GM18502 (cell line): ENCODE measurements around the gene BMPER.
A peak's percentile ranks its signal among the peaks of the same experiment; 100 is the strongest.

Experiments used
- ATAC-seq: cut with Tn5 transposase; IDR thresholded peaks from one replicate; pipeline ENCODE4 v1.9.1; 2021; ENCODE audit warnings: mild to moderate bottlenecking; ENCODE audit not compliant: unreplicated experiment, poor library complexity

BMPER gene

DNA sequence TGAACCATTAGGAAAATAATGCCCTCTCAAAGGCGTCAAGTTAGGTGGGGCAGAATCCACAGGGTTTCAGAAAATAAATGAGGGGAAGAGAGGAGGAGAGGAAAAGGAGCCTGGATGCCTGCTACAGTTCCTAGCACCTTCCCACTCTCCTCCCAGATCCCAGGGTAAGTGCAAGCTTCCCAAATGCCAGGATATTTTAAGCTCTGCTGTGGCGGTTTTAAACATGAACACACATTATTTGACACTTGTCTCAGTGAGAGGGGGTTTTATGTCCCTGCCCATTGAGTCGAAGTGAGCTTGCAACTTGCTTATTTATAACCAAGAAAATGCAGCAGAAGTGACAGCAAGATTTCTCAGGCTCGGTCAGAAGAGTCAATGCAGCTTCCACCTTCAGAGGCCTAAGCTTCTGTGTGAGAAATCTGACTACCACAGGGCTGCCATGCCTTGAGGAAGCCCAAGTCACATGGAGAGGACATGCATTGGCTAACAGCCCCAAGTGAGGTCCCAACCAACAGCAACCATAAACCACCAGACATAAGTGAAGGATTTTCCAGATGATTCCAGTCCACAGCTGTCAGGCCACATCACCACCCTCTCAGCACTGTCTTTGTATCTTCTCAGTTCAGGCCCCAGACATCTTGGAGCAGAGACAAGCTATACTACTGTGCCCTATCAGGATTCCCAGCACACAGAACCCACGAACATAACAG lies 17.9 kb upstream of the BMPER start:
- ATAC-seq = no peak

DNA sequence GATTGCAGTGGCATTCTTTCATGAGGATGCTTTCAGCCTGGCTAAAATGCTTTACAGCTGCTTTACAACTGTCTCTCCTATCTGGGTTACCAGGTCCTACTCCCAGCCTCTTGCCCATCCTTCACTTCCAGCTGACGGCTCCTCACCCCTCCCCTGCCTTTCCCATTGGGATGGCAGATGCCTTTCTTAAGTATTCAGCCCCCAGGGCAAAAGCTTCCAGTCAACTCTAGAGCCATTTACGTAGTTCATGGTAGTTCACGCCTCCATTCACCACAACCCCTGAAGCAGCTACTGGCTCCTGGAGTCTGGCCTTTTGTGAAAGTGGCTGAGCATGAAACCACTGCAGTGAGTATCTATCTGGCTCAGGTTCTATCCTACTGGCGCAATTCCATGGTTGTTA lies 17.2 kb upstream of the BMPER start:
- ATAC-seq = no peak

DNA sequence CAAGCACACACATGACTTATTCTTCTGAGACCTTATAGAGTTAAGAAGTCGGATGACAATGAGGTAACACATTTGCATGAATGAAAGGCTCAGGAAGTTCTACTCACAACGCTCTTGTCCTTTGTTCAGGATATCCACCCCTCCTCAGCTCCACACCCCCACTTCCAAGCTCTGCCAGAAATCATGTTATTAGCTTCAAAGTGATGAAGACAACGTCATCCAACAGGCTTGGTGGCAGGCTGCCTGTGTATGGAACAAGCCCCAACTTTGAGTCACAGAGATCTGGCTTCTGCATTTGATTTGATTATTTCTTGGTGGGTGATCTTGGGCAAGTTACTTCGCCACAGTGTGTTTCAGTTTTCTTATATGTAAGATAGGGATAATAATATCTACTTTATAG lies 12.4 kb upstream of the BMPER start:
- ATAC-seq = no peak

DNA sequence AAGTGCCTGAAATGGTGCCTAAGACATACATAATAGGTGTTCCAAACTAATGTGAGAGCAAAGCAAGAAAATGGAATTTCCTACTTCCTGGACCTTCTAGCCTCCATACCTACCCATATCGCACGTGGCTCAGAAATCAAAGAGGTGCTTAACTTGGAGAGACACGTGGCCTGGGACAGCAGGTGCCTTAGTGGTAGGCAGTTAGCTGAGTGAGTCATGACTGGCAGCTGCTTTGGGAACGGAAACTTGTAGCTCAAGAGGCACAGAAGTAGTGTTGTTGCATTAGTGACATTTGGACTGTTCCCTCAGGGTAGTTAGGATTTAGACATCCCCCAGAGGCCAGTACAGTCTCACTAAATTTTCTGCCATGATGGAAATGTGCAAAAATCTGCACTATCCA lies 12.0 kb upstream of the BMPER start:
- ATAC-seq = no peak

DNA sequence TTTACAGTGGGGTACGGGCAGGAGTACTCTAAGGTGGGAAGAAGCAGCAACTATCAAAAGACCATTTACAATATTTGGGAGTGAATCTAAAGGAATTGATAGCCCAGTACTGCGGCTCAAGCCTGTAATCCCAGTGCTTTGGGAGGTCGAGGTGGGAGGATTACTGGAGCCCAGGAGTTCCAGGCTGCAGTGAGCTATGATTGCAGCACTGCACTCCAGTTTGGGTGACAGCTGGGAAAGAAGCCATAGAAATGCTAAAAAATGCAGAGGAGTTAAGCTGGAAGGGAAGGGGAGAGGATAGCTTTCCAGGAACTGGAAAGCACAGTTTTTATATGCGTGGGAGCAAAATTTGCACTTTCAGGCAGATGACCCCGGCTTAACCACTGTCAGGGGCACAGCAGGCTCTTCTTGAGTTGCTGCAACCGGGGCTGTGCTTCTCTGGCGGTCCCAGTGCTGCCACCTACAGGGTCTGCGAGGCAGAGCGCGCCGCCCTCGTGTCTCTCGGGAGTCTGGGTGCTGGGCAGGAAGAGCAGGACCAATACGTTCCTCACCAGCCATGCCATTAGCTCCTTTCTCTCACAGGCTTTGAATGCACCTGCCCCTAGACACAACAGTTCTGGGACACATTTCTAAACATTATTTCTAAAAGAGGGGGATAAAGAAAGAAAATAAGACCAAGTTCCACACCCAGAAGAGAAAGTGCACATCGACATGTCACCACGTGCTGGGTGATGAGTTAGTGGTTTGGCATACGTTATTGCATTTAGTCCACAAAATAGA lies 10.1 kb upstream of the BMPER start:
- ATAC-seq = peak; percentile 99

DNA sequence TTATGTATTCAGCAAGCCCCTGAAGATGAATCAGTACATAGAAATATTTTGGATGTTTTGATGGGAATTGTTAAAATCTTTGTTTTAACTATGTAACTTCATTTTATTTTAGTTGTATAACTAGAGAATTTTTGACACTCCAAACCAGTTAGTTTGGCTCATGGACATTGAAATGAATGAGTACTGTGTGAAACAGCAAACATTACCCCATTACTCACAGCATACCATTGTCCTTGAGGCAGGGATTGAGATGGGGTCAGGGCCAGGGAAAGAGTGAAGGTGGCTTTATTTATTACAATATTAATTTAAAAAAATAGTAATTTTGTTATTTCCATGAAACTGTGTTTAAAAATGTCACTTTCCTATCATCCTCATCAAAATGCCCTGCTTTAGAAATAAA lies 4.8 kb upstream of the BMPER start:
- ATAC-seq = no peak

DNA sequence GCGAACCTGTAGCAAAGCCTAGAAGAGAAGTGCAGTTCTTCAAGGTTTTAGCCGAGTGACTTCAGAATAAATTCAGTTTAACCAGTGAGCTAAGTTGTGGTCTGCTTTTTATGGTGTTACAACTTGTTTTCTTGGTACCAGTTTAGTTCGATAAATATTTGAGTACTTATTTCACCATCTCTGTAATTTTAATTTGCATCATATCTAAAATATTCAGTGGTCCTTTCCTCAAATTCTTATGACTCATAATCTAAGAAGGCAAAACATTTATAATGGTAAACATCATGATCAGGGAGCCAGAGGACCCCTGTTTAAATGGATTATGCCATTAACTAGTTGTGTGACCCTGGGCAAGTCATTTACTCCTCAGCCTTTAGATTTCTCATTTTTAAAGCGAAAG lies 4.1 kb upstream of the BMPER start:
- ATAC-seq = no peak

DNA sequence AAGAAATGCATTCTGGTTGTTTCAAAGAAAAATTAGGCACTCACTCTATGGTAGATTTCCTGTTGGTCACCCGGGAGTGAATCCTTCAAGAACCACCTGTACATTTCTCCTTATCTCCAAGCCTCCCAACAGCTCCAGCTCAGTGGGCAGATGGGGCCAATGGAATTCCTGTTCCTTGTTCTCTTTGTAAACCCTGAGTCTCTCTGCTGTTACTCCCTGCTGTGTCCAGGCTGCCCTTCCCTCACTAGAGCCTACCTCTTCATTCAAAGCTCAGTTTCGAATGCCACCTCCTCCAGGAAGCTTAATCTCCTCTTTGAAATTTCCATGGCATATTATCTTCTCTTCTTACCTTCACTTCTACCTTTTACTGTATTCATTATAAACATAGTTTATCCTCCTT lies 3.5 kb upstream of the BMPER start:
- no peak for ATAC-seq

DNA sequence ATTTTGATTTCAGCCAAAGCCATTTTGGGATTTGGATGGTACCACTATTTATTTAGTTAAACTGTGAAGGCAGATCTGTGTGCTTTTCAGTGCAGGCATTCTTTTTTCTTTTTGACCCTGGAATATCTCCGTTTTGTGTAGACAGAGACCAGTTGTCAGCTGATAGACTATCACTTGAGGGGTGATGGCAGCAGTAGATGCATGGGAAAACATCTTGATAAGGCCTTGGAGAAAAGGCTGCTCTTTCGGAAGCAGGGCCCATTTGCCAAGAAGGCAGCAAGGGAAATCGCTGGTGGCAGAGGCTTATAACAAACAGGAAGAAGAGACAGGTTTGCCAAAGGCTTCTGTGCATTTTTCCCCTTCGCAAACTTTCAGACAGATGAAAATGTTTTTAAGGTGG lies 2.6 kb upstream of the BMPER start:
- no peak for ATAC-seq

DNA sequence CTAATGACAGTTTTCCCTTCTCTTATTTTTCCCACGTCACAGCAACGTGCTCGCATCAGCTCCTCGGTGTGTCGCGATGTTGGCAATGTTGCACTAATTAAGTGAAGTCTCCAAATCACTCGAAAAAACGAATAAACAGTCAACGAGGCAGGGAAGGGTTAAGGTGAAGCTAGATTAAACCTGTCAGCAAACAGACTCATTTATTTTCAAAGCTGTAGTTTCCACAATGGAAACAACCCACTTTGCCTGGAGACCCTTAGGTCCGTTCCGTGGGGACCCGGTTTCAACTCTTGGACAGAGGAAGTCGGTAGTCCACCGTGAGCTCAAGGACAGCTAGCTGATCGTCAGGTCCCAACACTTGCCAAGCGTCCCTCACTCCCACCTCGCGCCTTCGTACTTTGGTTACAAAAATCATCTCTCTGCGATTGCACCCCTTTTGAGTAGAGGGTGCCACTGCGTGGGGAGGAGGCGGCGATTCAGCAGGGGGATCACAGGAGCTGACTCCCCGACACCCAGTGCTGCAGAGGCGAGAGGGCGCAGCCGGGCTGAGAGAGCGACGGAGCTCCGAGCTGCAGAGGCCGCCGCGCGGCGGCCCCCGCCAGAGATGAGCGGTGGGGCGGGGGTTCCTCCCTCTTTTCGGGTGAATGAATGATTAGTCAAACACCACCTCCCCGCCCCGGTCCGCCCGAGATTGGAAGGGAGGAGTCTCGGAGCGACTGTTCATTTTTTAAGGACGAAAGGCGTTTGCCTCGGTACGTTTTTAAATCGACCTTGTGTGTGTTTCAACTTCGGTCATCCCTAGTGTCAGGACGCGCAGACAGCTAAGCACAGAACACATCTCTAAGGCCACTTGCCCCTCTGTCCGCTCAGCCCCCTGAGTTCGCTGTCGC lies 1.3 kb upstream of the BMPER start:
- no peak for ATAC-seq

DNA sequence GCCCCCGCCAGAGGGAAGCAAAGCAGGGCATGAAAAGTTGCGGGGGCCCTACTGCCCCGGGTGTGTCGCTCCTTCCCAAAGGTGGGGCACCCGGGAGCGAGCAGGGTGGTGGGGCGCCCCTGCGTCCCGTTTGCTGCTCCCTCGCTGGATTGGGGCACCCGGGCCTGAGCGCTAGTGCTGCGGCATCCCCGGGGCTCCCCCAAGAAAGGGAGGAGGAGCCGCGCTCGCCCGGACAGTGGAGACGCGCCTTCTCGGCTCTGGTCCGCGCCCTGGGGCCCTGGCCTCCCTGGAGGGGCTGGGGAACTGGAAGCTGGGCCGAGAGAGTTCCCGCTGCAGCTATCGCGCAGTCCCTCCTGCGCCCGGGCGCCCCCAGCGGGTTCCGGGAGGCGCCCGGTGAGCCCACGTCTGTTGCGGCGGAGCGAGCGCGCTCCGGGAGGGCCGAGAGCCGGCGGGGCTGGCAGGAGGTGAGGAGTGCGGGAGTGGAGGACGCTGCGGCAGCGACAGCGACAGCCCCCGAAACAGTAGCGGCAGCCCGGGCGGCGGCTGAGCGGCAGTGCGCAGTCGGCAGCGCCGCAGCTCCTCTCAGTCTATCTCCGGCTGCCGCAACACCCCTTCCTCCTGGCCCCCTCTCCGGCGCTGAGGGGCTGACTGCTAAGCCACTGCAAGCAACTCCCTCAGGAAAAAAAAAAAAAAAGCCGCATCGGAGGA lies 504 bp upstream of the BMPER start:
- ATAC-seq = no peak

DNA sequence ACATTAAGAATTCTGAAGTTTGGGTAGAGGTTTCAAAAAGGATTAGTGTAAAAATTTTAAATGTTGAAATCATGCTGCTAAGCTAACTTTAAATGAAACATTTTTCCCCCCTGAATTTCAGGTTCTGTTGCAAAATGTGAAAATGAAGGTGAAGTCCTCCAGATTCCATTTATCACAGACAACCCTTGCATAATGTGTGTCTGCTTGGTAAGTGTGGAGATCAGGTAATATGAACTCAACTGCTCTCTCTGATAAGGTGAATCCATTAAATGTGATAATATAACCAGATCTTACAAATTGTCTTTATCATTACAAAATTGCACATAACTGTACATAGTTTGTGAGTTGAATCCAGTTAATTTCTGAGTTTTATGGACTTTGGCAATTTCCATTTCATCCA lies 1.4 kb downstream of the BMPER start:
- ATAC-seq = no peak

DNA sequence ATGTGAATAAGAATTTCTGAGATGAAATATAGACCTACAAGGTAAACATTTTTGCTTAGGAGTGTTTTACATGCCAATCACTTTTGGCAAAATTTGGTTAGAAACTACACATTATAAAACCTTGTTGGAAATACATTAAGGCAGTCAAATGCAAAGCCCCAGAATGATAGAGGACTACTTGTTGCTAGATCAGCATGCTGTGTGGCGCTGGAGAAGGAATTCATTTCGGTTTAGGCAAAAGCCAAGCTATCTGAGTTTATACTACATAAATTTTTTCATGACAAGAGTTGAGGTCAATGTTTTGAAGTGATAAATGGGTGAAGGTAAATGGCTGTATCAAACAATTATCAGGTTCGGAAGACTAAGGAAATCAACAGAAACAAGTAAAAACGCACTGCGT lies 2.3 kb downstream of the BMPER start:
- ATAC-seq = no peak

DNA sequence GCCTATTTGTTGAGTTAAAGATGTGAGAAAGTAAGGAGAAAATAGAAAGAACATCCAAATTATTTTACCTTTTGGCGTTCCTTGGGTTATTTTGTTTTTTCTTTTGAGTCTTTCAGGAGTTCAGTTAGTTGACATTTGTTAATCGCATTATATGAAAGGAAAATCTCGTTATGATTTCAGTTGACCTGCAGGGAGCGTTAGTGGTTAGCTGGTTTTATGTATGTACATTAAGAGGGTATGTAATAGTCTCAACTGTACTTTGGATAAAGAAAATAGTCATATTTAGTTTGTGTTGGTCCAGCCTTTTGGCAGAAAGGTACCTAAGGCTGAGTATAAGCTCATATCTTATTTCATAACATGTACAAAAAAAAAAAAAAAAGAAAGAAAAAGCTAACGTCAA lies 4.0 kb downstream of the BMPER start:
- no peak for ATAC-seq

DNA sequence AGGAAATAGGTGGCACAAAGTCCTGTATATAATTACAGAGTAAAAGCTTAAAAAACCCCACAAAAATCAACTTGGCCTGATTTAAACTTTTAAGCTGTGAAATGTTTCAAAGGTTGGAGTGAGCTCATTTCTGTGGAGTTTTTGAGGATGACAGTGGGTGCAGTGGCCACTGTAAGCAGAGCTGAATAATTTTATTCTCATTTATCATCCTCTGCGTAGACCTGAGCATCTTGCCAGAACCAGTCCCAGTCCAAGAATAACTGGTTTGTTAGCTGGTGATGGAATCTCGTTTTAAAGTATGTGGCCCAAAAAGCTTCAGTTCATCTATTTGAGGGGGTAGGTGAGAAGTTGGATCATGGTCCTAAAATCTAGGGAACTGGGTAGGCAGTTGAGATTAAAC lies 4.4 kb downstream of the BMPER start:
- no peak for ATAC-seq

DNA sequence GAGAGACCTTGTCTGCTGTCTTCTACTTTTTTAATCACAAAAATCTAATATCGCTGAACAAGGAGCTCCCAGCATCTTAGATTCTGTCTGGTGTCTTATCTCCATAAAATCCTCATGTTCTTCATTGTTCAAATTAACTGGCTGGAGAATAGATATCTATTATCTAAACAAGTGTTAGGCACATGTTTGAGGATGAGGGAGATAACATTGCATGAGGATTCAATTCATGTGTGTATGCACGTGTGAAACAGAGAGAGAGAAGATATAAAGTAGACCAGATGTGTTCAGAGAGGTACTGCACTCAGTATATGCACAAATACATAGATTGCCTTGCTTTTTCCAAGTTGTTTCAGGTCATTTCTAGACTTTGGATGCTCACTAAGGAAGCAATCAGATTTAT lies 5.4 kb downstream of the BMPER start:
- no peak for ATAC-seq

DNA sequence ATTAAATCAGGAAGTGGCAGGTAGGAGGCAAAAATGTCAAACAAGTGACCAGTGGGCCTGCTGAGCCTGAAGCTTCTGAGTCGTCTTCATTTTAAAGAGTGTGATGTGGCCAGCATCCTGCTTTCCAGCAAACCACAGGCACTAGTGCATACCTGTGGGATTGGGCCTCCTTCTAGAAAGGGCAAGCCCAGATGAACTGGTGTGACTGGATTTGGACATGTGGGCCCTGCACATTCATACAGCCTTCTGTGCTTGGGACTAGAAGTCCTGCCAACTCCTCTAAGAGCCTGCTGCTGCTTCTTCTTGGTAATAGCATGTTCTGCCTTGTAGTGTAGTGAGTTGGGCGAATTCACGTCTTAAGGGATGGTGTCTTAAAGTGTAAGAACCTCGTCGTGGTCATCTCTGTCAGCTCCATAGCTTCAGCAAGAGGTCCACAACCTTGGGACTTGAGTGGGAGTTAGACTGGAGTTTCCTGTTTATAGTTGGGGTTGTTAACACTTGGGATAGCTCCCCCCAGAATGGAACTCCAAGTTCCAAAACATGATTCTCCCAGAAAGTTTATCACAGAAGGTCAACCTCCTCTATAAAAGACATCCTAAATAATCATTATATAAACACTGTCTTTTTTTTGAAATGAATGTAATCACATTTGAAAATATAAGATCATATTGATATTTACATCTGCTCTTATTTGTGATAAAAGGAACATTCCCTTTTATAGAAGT lies 11.2 kb downstream of the BMPER start:
- ATAC-seq = no peak

DNA sequence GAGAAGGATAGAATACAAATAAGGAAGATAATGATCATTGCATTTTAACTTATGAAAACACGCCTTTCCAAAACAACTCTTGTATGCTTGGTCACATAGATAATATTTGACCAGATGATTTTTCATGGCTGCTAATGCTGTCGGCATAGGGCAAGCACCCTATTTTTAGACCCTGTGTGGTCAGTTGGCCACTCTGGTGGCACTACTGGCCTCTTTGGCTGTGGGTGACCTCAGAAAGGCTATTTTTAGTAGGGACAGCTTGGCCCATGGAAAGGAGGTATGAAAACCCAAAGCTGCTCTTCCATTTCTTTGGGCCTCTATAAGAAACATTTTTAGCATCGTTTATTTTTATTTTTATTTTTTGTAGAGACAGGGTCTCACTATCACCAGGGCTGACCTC lies 12.3 kb downstream of the BMPER start:
- no peak for ATAC-seq

DNA sequence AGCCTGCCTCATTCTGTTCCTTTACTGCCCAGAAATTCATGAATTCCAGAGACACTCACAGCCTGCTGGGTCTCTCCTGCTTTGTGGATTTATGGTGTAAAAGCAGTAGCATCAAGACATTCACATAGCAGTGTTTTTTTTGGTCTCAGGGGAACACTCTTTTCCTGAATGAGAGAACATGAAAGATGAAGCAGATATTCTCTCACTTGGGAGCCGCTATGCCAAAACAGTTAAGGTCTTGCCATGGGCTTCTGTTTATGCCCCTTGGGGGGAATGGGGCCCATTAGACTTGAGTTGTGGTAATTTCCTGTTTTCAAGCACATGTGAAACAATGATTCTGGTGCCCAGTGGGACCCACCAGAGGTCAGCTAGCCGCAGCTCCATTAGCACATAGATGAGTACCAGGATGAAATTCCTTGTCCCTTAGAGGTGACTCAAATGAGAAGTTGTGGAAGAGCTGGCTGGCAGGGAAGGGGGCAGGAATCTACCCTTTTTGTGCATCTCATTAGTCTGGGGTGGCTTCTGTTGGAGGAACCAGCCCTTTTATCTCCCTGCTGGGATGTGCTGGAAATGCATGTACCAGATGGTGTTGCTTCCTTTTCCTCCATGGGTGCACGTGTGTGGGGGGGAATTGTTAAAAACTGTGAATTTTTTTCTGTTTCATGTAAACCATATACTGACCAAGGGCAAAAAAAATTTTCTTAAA lies 13.3 kb downstream of the BMPER start:
- no peak for ATAC-seq
